Measurements from ENCODE around the gene AREG.

- no peak for TF ChIP-seq CTCF (IDR thresholded peaks at IDR 0.05)
- no peak for TF ChIP-seq POLR2A (IDR thresholded peaks at IDR 0.05)
Observed at GRCh38 chr4:74446193-74446868, 1.4 kb downstream of the AREG start.
